Measurements from ENCODE around the gene PPP1R13B.

PPP1R13B gene

GRCh38 chr14:103731916-103732867 is 115.2 kb downstream of the PPP1R13B start:
- no peak for DNase-seq (ENCODE audit: low read depth)

GRCh38 chr14:103731481-103731880 is 115.9 kb downstream of the PPP1R13B start:
- DNase-seq (ENCODE audit: low read depth): no peak

- DNase-seq (ENCODE audit: low read depth): no peak
Measured at GRCh38 chr14:103730490-103731035, 116.8 kb downstream of the PPP1R13B start.

GRCh38 chr14:103729496-103730448 is 117.6 kb downstream of the PPP1R13B start:
- no peak for DNase-seq (ENCODE audit: low read depth)

GRCh38 chr14:103728721-103729120 is 118.7 kb downstream of the PPP1R13B start:
- DNase-seq (ENCODE audit: low read depth): no peak

- DNase-seq (ENCODE audit: low read depth): no peak
Measured at GRCh38 chr14:103728141-103728540, 119.2 kb downstream of the PPP1R13B start.

- no peak for DNase-seq (ENCODE audit: low read depth)
Measured at GRCh38 chr14:103727313-103727980, 119.9 kb downstream of the PPP1R13B start.

GRCh38 chr14:103726474-103726873 is 120.9 kb downstream of the PPP1R13B start:
- no peak for DNase-seq (ENCODE audit: low read depth)

- DNase-seq (ENCODE audit: low read depth): no peak
Measured at GRCh38 chr14:103725739-103726395, 121.5 kb downstream of the PPP1R13B start.

- no peak for DNase-seq (ENCODE audit: low read depth)
Measured at GRCh38 chr14:103725001-103725682, 122.2 kb downstream of the PPP1R13B start.

- no peak for DNase-seq (ENCODE audit: low read depth)
Measured at GRCh38 chr14:103724116-103724515, 123.3 kb downstream of the PPP1R13B start.

GRCh38 chr14:103723748-103724081 is 123.7 kb downstream of the PPP1R13B start:
- no peak for DNase-seq (ENCODE audit: low read depth)

GRCh38 chr14:103721334-103722120 is 125.8 kb downstream of the PPP1R13B start:
- DNase-seq (ENCODE audit: low read depth): no peak

GRCh38 chr14:103719751-103720150 is 127.6 kb downstream of the PPP1R13B start:
- DNase-seq (ENCODE audit: low read depth): no peak

GRCh38 chr14:103718572-103718971 is 128.8 kb downstream of the PPP1R13B start:
- DNase-seq (ENCODE audit: low read depth): no peak

- DNase-seq (ENCODE audit: low read depth): no peak
Measured at GRCh38 chr14:103716899-103717411, 130.4 kb downstream of the PPP1R13B start.

- DNase-seq (ENCODE audit: low read depth): no peak
Measured at GRCh38 chr14:103716091-103716801, 131.1 kb downstream of the PPP1R13B start.

- DNase-seq (ENCODE audit: low read depth): peak; percentile 94
Measured at GRCh38 chr14:103715052-103716000, 132.0 kb downstream of the PPP1R13B start, which contains the start of the genes XRCC3 and ZFYVE21. TSS of gene XRCC3 (minus strand) at chr14:103715451. CDS start at chr14:103711087, 4,364 bp downstream. TSS of gene ZFYVE21 (plus strand) at chr14:103715810. CDS start at chr14:103715842, 32 bp downstream.
